B cell (primary cell): ENCODE measurements around the gene GADD45A. TPM values are rescaled to one million over a fixed set of nuclear protein-coding genes. Genes with fewer than 3 reads are reported as not detected.

Experiments used
- ATAC-seq: fragments of 200-7000 bp; cut with Tn5 transposase; one replicate; pipeline ENCODE4 v1.10.0; 2021; ENCODE audit warnings: low read depth, mild to moderate bottlenecking, moderate number of reproducible peaks, moderate library complexity
- CTCF ChIA-PET: fragments of 350-600 bp; sonication (Branson Sonifier 250); formaldehyde crosslinking; loops from one replicate; lab custom pipeline; 2021; ENCODE audit warnings: antibody characterized with exemption, inconsistent platforms; lab: Charles Lee
- POLR2A ChIA-PET: fragments of 350-600 bp; sonication (Branson Sonifier 250); formaldehyde crosslinking; loops from one replicate; lab custom pipeline; 2021; ENCODE audit warnings: antibody characterized with exemption; lab: Charles Lee
- DNase-seq: peaks from one replicate; pipeline ENCODE4 v3.0.0; 2013
- H2AFZ ChIP-seq: 2 replicates; pipeline ENCODE4 v1.6.1; 2012; ENCODE audit warnings: mild to moderate bottlenecking, low read depth, low read length; ENCODE audit not compliant: insufficient read depth, poor library complexity, severe bottlenecking
- H3K27ac ChIP-seq, 2 donors: 1 replicate in 1 of 2; 2 replicates in 1 of 2; pipeline ENCODE4 v1.5.1; 2012 to 2013; ENCODE audit warnings: low read length in 2 of 2, mild to moderate bottlenecking in 2 of 2, moderate library complexity in 1 of 2
- H3K27me3 ChIP-seq, 4 experiments: fragments of 200-600 bp in 1 of 4; sonication (generic) in 1 of 4; replicated peaks in 1 of 4; 1 replicate in 2 of 4; 2 replicates in 2 of 4; pipeline versions ENCODE4 v1.6.1 to v1.7.0; 2013 to 2016; ENCODE audit warnings: low read length in 3 of 4, mild to moderate bottlenecking in 2 of 4, mixed read lengths in 1 of 4, moderate library complexity in 1 of 4; ENCODE audit not compliant: insufficient read depth in 4 of 4, control insufficient read depth in 3 of 4; ENCODE audit errors: control extremely low read depth in 1 of 4
- H3K36me3 ChIP-seq, 2 experiments: replicated peaks in 1 of 2; 1 replicate in 1 of 2; 2 replicates in 1 of 2; pipeline versions ENCODE4 v1.6.1 to v1.7.1; 2013; ENCODE audit warnings: low read length in 1 of 2; ENCODE audit not compliant: insufficient read depth in 2 of 2, control insufficient read depth in 1 of 2; ENCODE audit errors: control extremely low read depth in 1 of 2, extremely low read depth in 1 of 2
- H3K4me1 ChIP-seq, 2 donors: fragments of 200-600 bp in 1 of 2; sonication (generic) in 1 of 2; 1 replicate in 1 of 2; 2 replicates in 1 of 2; pipeline versions ENCODE4 v1.5.1 to v1.6.1; 2013 to 2017; ENCODE audit warnings: low read length in 2 of 2; ENCODE audit not compliant: control insufficient read depth in 2 of 2, insufficient read depth in 2 of 2
- H3K4me2 ChIP-seq: replicated peaks from 2 replicates; pipeline ENCODE3; 2012; ENCODE audit warnings: mild to moderate bottlenecking, low read depth, low read length; ENCODE audit not compliant: poor library complexity, severe bottlenecking
- H3K4me3 ChIP-seq, 5 experiments: fragments of 200-600 bp in 1 of 5; sonication (generic) in 1 of 5; 1 replicate in 3 of 5; 2 replicates in 2 of 5; pipeline versions ENCODE4 v1.5.1 to v1.7.0; 2011 to 2016; ENCODE audit warnings: low read length in 4 of 5, mild to moderate bottlenecking in 4 of 5, low read depth in 2 of 5, control low read depth in 1 of 5, moderate library complexity in 1 of 5; ENCODE audit not compliant: insufficient read depth in 1 of 5; ENCODE audit errors: control extremely low read depth in 1 of 5, extremely low read depth in 1 of 5
- H3K79me2 ChIP-seq: fragments of 200-600 bp; sonication (generic); one replicate; pipeline ENCODE4 v1.6.0; 2016; ENCODE audit warnings: low read length; ENCODE audit not compliant: control insufficient read depth, insufficient read depth
- H3K9ac ChIP-seq: fragments of 200-600 bp; sonication (generic); 2 replicates; pipeline ENCODE4 v1.6.1; 2017; ENCODE audit warnings: mild to moderate bottlenecking, low read length, moderate library complexity
- H3K9me3 ChIP-seq, 3 donors: one replicate each; pipeline versions ENCODE4 v1.6.1 to v1.7.1; 2013; ENCODE audit warnings: low read length in 2 of 3; ENCODE audit not compliant: control insufficient read depth in 2 of 3, insufficient read depth in 1 of 3; ENCODE audit errors: control extremely low read depth in 1 of 3
- H4K20me1 ChIP-seq: 2 replicates; pipeline ENCODE4 v1.6.0; 2012; ENCODE audit warnings: mild to moderate bottlenecking, low read length; ENCODE audit not compliant: insufficient read depth, control insufficient read depth, poor library complexity, severe bottlenecking
- H3K27ac Mint-ChIP-seq: one replicate; pipeline ENCODE4 v1.8.0; 2021; ENCODE audit warnings: mixed read lengths
- H3K27me3 Mint-ChIP-seq: one replicate; pipeline ENCODE4 v1.8.0; 2021; ENCODE audit warnings: mixed read lengths
- H3K4me1 Mint-ChIP-seq: one replicate; pipeline ENCODE4 v1.8.0; 2021; ENCODE audit warnings: mixed read lengths
- H3K4me3 Mint-ChIP-seq: one replicate; pipeline ENCODE4 v1.8.0; 2021; ENCODE audit warnings: mixed read lengths
- H3K9me3 Mint-ChIP-seq: one replicate; pipeline ENCODE4 v1.8.0; 2022; ENCODE audit warnings: mixed read lengths; ENCODE audit not compliant: insufficient read depth
- CTCF ChIP-seq: fragments of 200-600 bp; IDR thresholded peaks from one replicate; pipeline ENCODE4 v1.8.0; 2022; ENCODE audit warnings: antibody characterized with exemption, mild to moderate bottlenecking
- EZH2 ChIP-seq: IDR thresholded peaks from 2 replicates; pipeline ENCODE4 v1.6.1; 2012; ENCODE audit warnings: borderline replicate concordance, low read depth, mild to moderate bottlenecking, moderate library complexity, low read length; ENCODE audit not compliant: insufficient read depth, poor library complexity, severe bottlenecking
- WGBS: methylation state at CpG from one replicate; pipeline ENCODE4 v1.1.5; 2013; ENCODE audit warnings: missing lambda C conversion rate; ENCODE audit not compliant: insufficient coverage; 5-methylcytosine and 5-hydroxymethylcytosine counted together
- intact Hi-C: fragments of 100-400 bp; cut with micrococcal nuclease; formaldehyde crosslinking; loops from one replicate; pipeline ENCODE4 v1.10.0; 2022
- polyA plus RNA-seq: library from polyadenylated mRNA; depleted of rRNA; stranded (reverse); fragments of >200 nt; gene quantifications from 2 replicates; pipeline ENCODE4 v1.2.3, GENCODE V29; 2012
- total RNA-seq, 2 donors: library from RNA; stranded (reverse); fragments of 120-200 nt in 1 of 2; gene quantifications; 1 replicate in 1 of 2; 2 replicates in 1 of 2; pipeline versions ENCODE4 v1.2.3 to v1.2.4, GENCODE V29; 2013 to 2022

The GADD45A gene
- total and polyA plus RNA-seq, 2 donors (not counting 1 experiment from before 2014, with no cell fraction given): 11.6 to 21.1 TPM

DNA sequence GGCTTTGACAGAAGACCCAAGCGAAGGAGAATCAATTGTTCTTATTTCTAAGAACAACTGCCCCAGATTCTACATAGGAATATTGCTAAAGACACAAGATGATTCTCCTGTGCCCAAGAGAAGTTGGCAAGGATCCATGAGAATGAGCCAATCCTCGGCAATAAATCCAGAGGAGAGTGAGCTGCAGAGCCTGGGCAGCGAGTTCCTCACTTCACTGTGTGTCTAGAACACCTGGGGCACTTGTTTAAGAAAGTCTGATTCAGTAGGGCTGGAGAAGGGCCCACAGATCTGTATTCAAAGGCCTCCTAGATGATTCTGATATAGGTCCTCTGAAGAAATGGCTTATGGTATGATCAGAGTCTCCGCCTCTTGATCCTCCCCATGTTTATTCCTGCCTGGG lies 31.8 kb downstream of the GADD45A start:
- Mint-ChIP-seq H3K9me3 (no peaks in the 10 kb centered on the region), H3K4me3 (no peak overlapping the region), H3K27ac (no peak overlapping the region), H3K27me3 (no peaks in the 10 kb centered on the region), H3K4me1 (peaks cover 1% of the 10 kb centered on the region)
- TF ChIP-seq EZH2 (no peak), CTCF (no peak)
- H3K9ac ChIP-seq: no peak overlapping the region
- H3K4me2 ChIP-seq: no peak overlapping the region
- peaks cover 0 to 7% (median 0%) of the 10 kb centered on the region in 4 experiments for H3K27me3 ChIP-seq
- no peak overlapping the region for H3K27ac ChIP-seq
- no peaks in the 10 kb centered on the region for H4K20me1 ChIP-seq
- no peaks in the 10 kb centered on the region for H3K79me2 ChIP-seq
- no peak overlapping the region for H2AFZ ChIP-seq
- H3K36me3 ChIP-seq: no peaks in the 10 kb centered on the region
- DNase-seq (no peak), ATAC-seq (no peak)
- intact Hi-C loops: no loop called here
- no peaks in the 10 kb centered on the region for H3K4me1 ChIP-seq
- 83% methylated on average over 3 of the region's 4 CpGs for WGBS
- POLR2A ChIA-PET: no interaction called here
- H3K9me3 ChIP-seq: no peaks in the 10 kb centered on the region
- no peak overlapping the region for H3K4me3 ChIP-seq
- CTCF ChIA-PET: no interaction called here

DNA sequence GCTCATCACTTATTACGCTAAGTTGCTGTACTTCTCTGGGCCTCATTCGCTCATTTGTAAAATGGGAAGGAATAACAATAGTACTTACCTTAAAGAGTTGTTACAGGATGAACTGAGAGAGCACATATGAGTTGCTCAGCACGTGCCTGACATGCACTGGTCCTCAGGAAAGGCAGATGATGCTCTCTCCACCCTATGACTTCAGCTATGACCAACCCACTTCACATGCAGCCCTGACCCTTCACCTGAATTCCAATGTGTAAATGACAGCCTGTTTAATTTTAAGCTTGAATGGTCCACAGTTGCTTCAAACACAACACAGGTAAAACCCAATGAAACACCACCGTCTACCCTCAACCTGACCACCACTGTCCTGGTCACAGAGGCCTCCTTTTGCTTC lies 32.9 kb downstream of the GADD45A start:
- POLR2A ChIA-PET: no interaction called here
- CTCF ChIA-PET: no interaction called here
- Histone ChIP-seq H3K36me3 (no peaks in the 10 kb centered on the region), H3K9ac (no peak overlapping the region), H2AFZ (no peak overlapping the region), H3K27me3 (peaks cover 0 to 7% (median 0%) of the 10 kb centered on the region in 4 experiments), H3K27ac (no peak overlapping the region), H4K20me1 (no peaks in the 10 kb centered on the region), H3K4me1 (no peaks in the 10 kb centered on the region), H3K4me3 (no peak overlapping the region), H3K9me3 (no peaks in the 10 kb centered on the region), H3K4me2 (no peak overlapping the region), H3K79me2 (no peaks in the 10 kb centered on the region)
- Mint-ChIP-seq H3K9me3 (no peaks in the 10 kb centered on the region), H3K27ac (no peak overlapping the region), H3K27me3 (no peaks in the 10 kb centered on the region), H3K4me1 (peaks cover 1% of the 10 kb centered on the region), H3K4me3 (no peak overlapping the region)
- WGBS: 60% methylated on average over 1 of the region's 4 CpGs
- intact Hi-C loops: no loop called here
- no peak for DNase-seq
- TF ChIP-seq EZH2: no peak
- ATAC-seq: no peak
